IMR-90 (cell line): Measurements from ENCODE around the gene NDRG4. TPM values are rescaled to one million over a fixed set of nuclear protein-coding genes. Genes with fewer than 3 reads are reported as not detected.
A peak's percentile ranks its signal among the peaks of the same experiment; 100 is the strongest.

ENCODE experiments used
- ATAC-seq: fragments of 200-7000 bp; cut with Tn5 transposase; 2 replicates; pipeline ENCODE4 v1.9.1; 2020; ENCODE audit warnings: low read depth, mild to moderate bottlenecking, moderate library complexity
- BruUV-seq: library from RNA; stranded (reverse); fragments of 400-500 nt; replicated peaks from 2 replicates; lab custom pipeline; 2021; lab: Mats Ljungman, UMichigan
- CTCF ChIA-PET: fragments of 300-600 bp; formaldehyde crosslinking; extraction: SDS; loops from one replicate; lab custom pipeline; 2021; ENCODE audit warnings: antibody characterized with exemption; lab: Yijun Ruan, JAX
- POLR2A ChIA-PET: fragments of 300-600 bp; sonication (Branson Sonifier 250); formaldehyde crosslinking; loops from one replicate; lab custom pipeline; 2022; ENCODE audit warnings: antibody characterized with exemption; ENCODE audit not compliant: unreplicated experiment; lab: Charles Lee
- DNase-seq: peaks from one replicate; pipeline ENCODE4 v3.0.0; 2013
- H2AFZ ChIP-seq: replicated peaks from 2 replicates; pipeline ENCODE3; 2013; ENCODE audit warnings: low read length, mild to moderate bottlenecking; ENCODE audit not compliant: poor library complexity
- H2AK5ac ChIP-seq: 2 replicates; pipeline ENCODE4 v1.6.1; 2013; ENCODE audit warnings: low read depth, low read length, inconsistent platforms
- H2AK9ac ChIP-seq: replicated peaks from 2 replicates; pipeline ENCODE3; 2013; ENCODE audit warnings: mild to moderate bottlenecking, low read depth, low read length, moderate library complexity; ENCODE audit not compliant: poor library complexity
- H2BK120ac ChIP-seq: 2 replicates; pipeline ENCODE4 v1.6.1; 2013; ENCODE audit warnings: low read depth, low read length, inconsistent platforms
- H2BK15ac ChIP-seq: 3 replicates; pipeline ENCODE4 v1.6.1; 2013; ENCODE audit warnings: low read depth, low read length, inconsistent platforms
- H2BK20ac ChIP-seq: 2 replicates; pipeline ENCODE4 v1.6.1; 2013; ENCODE audit warnings: low read depth, mild to moderate bottlenecking, inconsistent platforms, low read length, moderate library complexity
- H2BK5ac ChIP-seq: 2 replicates; pipeline ENCODE4 v1.6.1; 2013; ENCODE audit warnings: mild to moderate bottlenecking, low read depth, low read length, inconsistent platforms; ENCODE audit not compliant: poor library complexity, severe bottlenecking
- H3K14ac ChIP-seq: replicated peaks from 2 replicates; pipeline ENCODE4 v1.6.1; 2013; ENCODE audit warnings: low read depth, low read length, inconsistent platforms
- H3K18ac ChIP-seq: 2 replicates; pipeline ENCODE4 v1.6.1; 2013; ENCODE audit warnings: low read depth, low read length, control low read depth
- H3K23ac ChIP-seq: 2 replicates; pipeline ENCODE4 v1.6.1; 2013; ENCODE audit warnings: low read depth, low read length, inconsistent platforms
- H3K27ac ChIP-seq: 2 replicates; pipeline ENCODE4 v1.5.1; 2013; ENCODE audit warnings: mild to moderate bottlenecking, control low read depth, low read length; ENCODE audit not compliant: insufficient read depth
- H3K27me3 ChIP-seq: 2 replicates; pipeline ENCODE4 v1.6.1; 2013; ENCODE audit warnings: low read length; ENCODE audit not compliant: control insufficient read depth, insufficient read depth
- H3K36me3 ChIP-seq: 2 replicates; pipeline ENCODE4 v1.6.1; 2013; ENCODE audit warnings: low read length, mixed read lengths; ENCODE audit not compliant: control insufficient read depth, insufficient read depth
- H3K4ac ChIP-seq: 2 replicates; pipeline ENCODE4 v1.6.1; 2013; ENCODE audit warnings: low read depth, low read length, inconsistent platforms
- H3K4me1 ChIP-seq: 2 replicates; pipeline ENCODE4 v1.6.1; 2013; ENCODE audit warnings: low read length, mixed read lengths; ENCODE audit not compliant: control insufficient read depth, insufficient read depth
- H3K4me2 ChIP-seq: 2 replicates; pipeline ENCODE4 v1.6.1; 2013; ENCODE audit warnings: low read depth, mild to moderate bottlenecking, control low read depth, low read length, moderate library complexity
- H3K4me3 ChIP-seq: 2 replicates; pipeline ENCODE4 v1.5.1; 2013; ENCODE audit warnings: low read depth, mild to moderate bottlenecking, control low read depth, low read length, moderate library complexity; ENCODE audit not compliant: insufficient read depth
- H3K56ac ChIP-seq: 2 replicates; pipeline ENCODE4 v1.6.1; 2013; ENCODE audit warnings: low read length, inconsistent platforms; ENCODE audit not compliant: insufficient read depth; ENCODE audit errors: extremely low read depth
- H3K79me1 ChIP-seq, 2 experiments: 2 replicates each; pipeline ENCODE4 v1.6.1; 2013; ENCODE audit warnings: low read length in 2 of 2, inconsistent platforms in 1 of 2, low read depth in 1 of 2
- H3K9ac ChIP-seq: 2 replicates; pipeline ENCODE4 v1.6.1; 2013; ENCODE audit warnings: low read depth, low read length, control low read depth
- H3K9me1 ChIP-seq: 2 replicates; pipeline ENCODE4 v1.6.1; 2013; ENCODE audit warnings: low read length, inconsistent platforms; ENCODE audit not compliant: insufficient read depth
- H3K9me3 ChIP-seq: 2 replicates; pipeline ENCODE4 v1.6.1; 2013; ENCODE audit warnings: low read length; ENCODE audit not compliant: control insufficient read depth, insufficient read depth
- H4K20me1 ChIP-seq: 2 replicates; pipeline ENCODE4 v1.6.1; 2013; ENCODE audit warnings: low read length, inconsistent platforms; ENCODE audit not compliant: insufficient read depth
- H4K5ac ChIP-seq: 2 replicates; pipeline ENCODE4 v1.6.1; 2013; ENCODE audit warnings: mild to moderate bottlenecking, low read depth, low read length, control low read depth
- H4K8ac ChIP-seq, 2 experiments: 2 replicates each; pipeline ENCODE4 v1.6.1; 2013; ENCODE audit warnings: low read depth in 2 of 2, low read length in 2 of 2, control low read depth in 1 of 2, inconsistent platforms in 1 of 2
- H4K91ac ChIP-seq: 2 replicates; pipeline ENCODE4 v1.6.1; 2013; ENCODE audit warnings: low read depth, low read length, inconsistent platforms; ENCODE audit not compliant: insufficient read depth
- CEBPB ChIP-seq: IDR thresholded peaks from 2 replicates; pipeline ENCODE4 v1.6.1; 2012; ENCODE audit warnings: low read depth, low read length, improper control_type of control experiment
- CHD1 ChIP-seq: IDR thresholded peaks from 2 replicates; pipeline ENCODE4 v1.6.1; 2012; ENCODE audit warnings: low read depth, low read length, improper control_type of control experiment
- ELK1 ChIP-seq: fragments of 150-350 bp; IDR thresholded peaks from 2 replicates; pipeline ENCODE4 v1.6.1; 2016; ENCODE audit warnings: low read depth, mild to moderate bottlenecking, low read length, moderate library complexity, borderline replicate concordance
- FOS ChIP-seq: fragments of 150-350 bp; IDR thresholded peaks from 2 replicates; pipeline ENCODE4 v1.6.1; 2016; ENCODE audit warnings: low read depth, low read length
- MAFK ChIP-seq: IDR thresholded peaks from 2 replicates; pipeline ENCODE4 v1.6.1; 2012; ENCODE audit warnings: low read depth, low read length, improper control_type of control experiment
- MAZ ChIP-seq: IDR thresholded peaks from 2 replicates; pipeline ENCODE4 v1.6.1; 2012; ENCODE audit warnings: low read depth, mild to moderate bottlenecking, low read length, improper control_type of control experiment, moderate library complexity, borderline replicate concordance
- MXI1 ChIP-seq: IDR thresholded peaks from 2 replicates; pipeline ENCODE4 v1.6.1; 2012; ENCODE audit warnings: low read depth, mild to moderate bottlenecking, low read length, moderate library complexity, borderline replicate concordance
- NFE2L2 ChIP-seq: fragments of 150-350 bp; IDR thresholded peaks from 2 replicates; pipeline ENCODE4 v1.6.1; 2016; ENCODE audit warnings: low read depth, mild to moderate bottlenecking, low read length
- POLR2A ChIP-seq: IDR thresholded peaks from 2 replicates; pipeline ENCODE4 v1.6.1; 2012; ENCODE audit warnings: mild to moderate bottlenecking, low read depth, low read length
- RAD21 ChIP-seq: IDR thresholded peaks from 2 replicates; pipeline ENCODE4 v1.6.1; 2012; ENCODE audit warnings: low read length, improper control_type of control experiment
- RCOR1 ChIP-seq: IDR thresholded peaks from 2 replicates; pipeline ENCODE4 v1.6.1; 2012; ENCODE audit warnings: mild to moderate bottlenecking, low read length, improper control_type of control experiment; ENCODE audit not compliant: insufficient replicate concordance
- RFX5 ChIP-seq: IDR thresholded peaks from 2 replicates; pipeline ENCODE4 v1.8.0; 2012; ENCODE audit warnings: low read depth, mild to moderate bottlenecking, low read length, moderate library complexity
- SMC3 ChIP-seq: fragments of 150-350 bp; IDR thresholded peaks from 2 replicates; pipeline ENCODE4 v1.6.1; 2016; ENCODE audit warnings: low read depth, mild to moderate bottlenecking, antibody characterized with exemption, low read length, moderate library complexity
- WGBS, 2 experiments: methylation state at CpG; one replicate each; pipeline versions ENCODE4 v1.1.5 to v1.1.7; 2013; ENCODE audit warnings: missing lambda C conversion rate in 2 of 2; ENCODE audit not compliant: insufficient read length in 1 of 2; ENCODE audit errors: extremely low coverage in 2 of 2; 5-methylcytosine and 5-hydroxymethylcytosine counted together
- dilution Hi-C: fragments of 300-500 bp; cut with HindIII; formaldehyde crosslinking; loops from one replicate; pipeline ENCODE4 v1.14.3; 2018; ENCODE audit warnings: low sequenced_read_pairs; ENCODE audit not compliant: unreplicated experiment
- in situ Hi-C: fragments of 300-500 bp; cut with MboI; formaldehyde crosslinking; loops from 3 replicates; pipeline ENCODE4 v1.14.3; 2019; ENCODE audit warnings: low sequenced_read_pairs, inconsistent platforms, mixed read lengths
- intact Hi-C: fragments of 100-400 bp; cut with micrococcal nuclease; formaldehyde crosslinking; loops from 2 replicates; pipeline ENCODE4 v1.10.0; 2022
- polyA plus RNA-seq, 3 experiments: library from polyadenylated mRNA; depleted of rRNA; stranded (reverse); fragments of >200 nt; gene quantifications; 2 replicates each; pipeline ENCODE4 v1.2.3, GENCODE V29; 2012; ENCODE audit warnings: low replicate concordance in 1 of 3
- total RNA-seq: library from RNA; depleted of rRNA; stranded (reverse); fragments of >200 nt; gene quantifications from 2 replicates; pipeline ENCODE4 v1.2.3, GENCODE V29; 2012
- TF ChIP-seq, protein P1 (sequence below): conservative IDR thresholded peaks from 2 replicates; pipeline ENCODE4 v1.5.1; 2012; ENCODE audit warnings: mild to moderate bottlenecking, low read depth, low read length, improper control_type of control experiment

NDRG4 gene
- total and polyA plus RNA-seq, 2 of the 4 experiments (the other 2 are of a cell fraction), result 10.9 to 23.5 TPM

- Histone ChIP-seq H4K91ac (no peak overlapping the region), H3K4ac (no peak overlapping the region), H3K18ac (no peak overlapping the region), H2AFZ (peak overlapping the region; percentile 61), H3K9me3 (no peaks in the 10 kb centered on the region), H2BK15ac (no peak overlapping the region), H3K14ac (no peak overlapping the region), H3K36me3 (peaks cover 6% of the 10 kb centered on the region), H2AK5ac (0 out of 2 replicates have a peak overlapping the region, but pooled peaks have one; percentile 43), H2AK9ac (peak overlapping the region; percentile 21), H3K27ac (no peak overlapping the region), H3K4me3 (no peak overlapping the region), H2BK5ac (no peak overlapping the region), H3K56ac (no peak overlapping the region), H4K20me1 (peaks cover 11% of the 10 kb centered on the region; the same call in 1 of the 2 replicates), H3K9ac (no peak overlapping the region), H4K5ac (no peak overlapping the region), H3K4me1 (0 out of 2 replicates have a peak, but pooled peaks cover 2% of the 10 kb centered on the region), H2BK120ac (no peak overlapping the region), H2BK20ac (no peak overlapping the region), H3K9me1 (no peaks in the 10 kb centered on the region; the same call in 1 of the 2 replicates), H3K27me3 (no peaks in the 10 kb centered on the region), H3K4me2 (no peak overlapping the region), H3K79me1 (peaks cover 8 to 14% of the 10 kb centered on the region in 2 experiments; a peak in 3 of 4 replicates), H4K8ac (0 out of 4 replicates have a peak overlapping the region, but pooled peaks of 1 of the 2 experiments have one; percentile 24), H3K23ac (no peak overlapping the region)
- 0 out of 2 replicates have a peak, but pooled peaks have one; percentile 21 for ATAC-seq
- in situ Hi-C loops (no loop called here), intact Hi-C loops (loop anchor here (1.0 to 2.0 kb wide), 3 partner anchors 127 to 244 kb away; no protein-coding TSS in a partner anchor), dilution Hi-C loops (no loop called here)
- DNase-seq, result peak; percentile 55
- BruUV-seq, result no TSS peak
- CTCF ChIA-PET, result interaction anchor here (0.6 to 1.5 kb wide), 2 partner anchors 23 to 149 kb away, joined by 3 read pairs; no protein-coding TSS in a partner anchor
- POLR2A ChIA-PET, result no interaction called here
- WGBS, 2 experiments, result 24% methylated on average over 4 of the region's 17 CpGs; no CpG with 5 or more reads in 1 of the 2 experiments
- TF ChIP-seq CHD1 (no peak), RCOR1 (no peak), NFE2L2 (no peak), FOS (no peak), POLR2A (no peak), RAD21 (peak; percentile 42; the same call in 1 of the 2 replicates), ELK1 (no peak), MAFK (no peak), RFX5 (no peak), SMC3 (peak; percentile 44), MAZ (no peak), MXI1 (no peak), CEBPB (no peak)
- TF ChIP-seq, protein P1, sequence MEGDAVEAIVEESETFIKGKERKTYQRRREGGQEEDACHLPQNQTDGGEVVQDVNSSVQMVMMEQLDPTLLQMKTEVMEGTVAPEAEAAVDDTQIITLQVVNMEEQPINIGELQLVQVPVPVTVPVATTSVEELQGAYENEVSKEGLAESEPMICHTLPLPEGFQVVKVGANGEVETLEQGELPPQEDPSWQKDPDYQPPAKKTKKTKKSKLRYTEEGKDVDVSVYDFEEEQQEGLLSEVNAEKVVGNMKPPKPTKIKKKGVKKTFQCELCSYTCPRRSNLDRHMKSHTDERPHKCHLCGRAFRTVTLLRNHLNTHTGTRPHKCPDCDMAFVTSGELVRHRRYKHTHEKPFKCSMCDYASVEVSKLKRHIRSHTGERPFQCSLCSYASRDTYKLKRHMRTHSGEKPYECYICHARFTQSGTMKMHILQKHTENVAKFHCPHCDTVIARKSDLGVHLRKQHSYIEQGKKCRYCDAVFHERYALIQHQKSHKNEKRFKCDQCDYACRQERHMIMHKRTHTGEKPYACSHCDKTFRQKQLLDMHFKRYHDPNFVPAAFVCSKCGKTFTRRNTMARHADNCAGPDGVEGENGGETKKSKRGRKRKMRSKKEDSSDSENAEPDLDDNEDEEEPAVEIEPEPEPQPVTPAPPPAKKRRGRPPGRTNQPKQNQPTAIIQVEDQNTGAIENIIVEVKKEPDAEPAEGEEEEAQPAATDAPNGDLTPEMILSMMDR, result peak; percentile 70
These were observed 12.2 kb downstream of the NDRG4 start for GRCh38 chr16:58511933-58512815.
